OCI-LY7 (cell line): Measurements from ENCODE around the gene LARP7. TPM values are rescaled to one million over a fixed set of nuclear protein-coding genes. Genes with fewer than 3 reads are reported as not detected.

Experiments used
- BruUV-seq: library from RNA; stranded (reverse); fragments of 400-500 nt; replicated peaks from 2 replicates; lab custom pipeline; 2021; lab: Mats Ljungman, UMichigan
- CTCF ChIA-PET: fragments of 300-600 bp; sonication (Branson Sonifier 250); formaldehyde crosslinking; loops from one replicate; lab custom pipeline; 2022; ENCODE audit warnings: antibody characterized with exemption; ENCODE audit not compliant: unreplicated experiment; lab: Charles Lee
- POLR2A ChIA-PET: fragments of 300-600 bp; sonication (Branson Sonifier 250); formaldehyde crosslinking; loops from one replicate; lab custom pipeline; 2022; ENCODE audit warnings: antibody characterized with exemption; lab: Charles Lee
- DNase-seq: peaks from one replicate; pipeline ENCODE4 v3.0.0-alpha.2; 2015; ENCODE audit warnings: low spot score
- H2AFZ ChIP-seq: fragments of 200-600 bp; sonication (generic), shearing (Covaris generic); 2 replicates; pipeline ENCODE4 v1.6.1; 2014; ENCODE audit warnings: mild to moderate bottlenecking, antibody characterized with exemption, low read length, moderate library complexity
- H3K27ac ChIP-seq: fragments of 200-600 bp; sonication (generic); 2 replicates; pipeline ENCODE4 v1.5.1; 2014; ENCODE audit warnings: mixed run types, low read depth, mild to moderate bottlenecking, moderate library complexity, low read length, inconsistent platforms; ENCODE audit not compliant: poor library complexity, severe bottlenecking
- H3K36me3 ChIP-seq: fragments of 200-600 bp; sonication (generic); 2 replicates; pipeline ENCODE4 v1.6.1; 2014; ENCODE audit warnings: mild to moderate bottlenecking, antibody characterized with exemption, low read length, moderate library complexity, mixed read lengths; ENCODE audit not compliant: insufficient read depth
- H3K4me1 ChIP-seq: fragments of 200-600 bp; sonication (generic); 2 replicates; pipeline ENCODE4 v1.5.1; 2014; ENCODE audit warnings: mild to moderate bottlenecking, low read length; ENCODE audit not compliant: insufficient read depth, poor library complexity, severe bottlenecking
- H3K4me2 ChIP-seq: fragments of 200-600 bp; sonication (generic); 2 replicates; pipeline ENCODE4 v1.6.1; 2014; ENCODE audit warnings: mild to moderate bottlenecking, low read length
- H3K4me3 ChIP-seq: fragments of 200-600 bp; sonication (generic); 2 replicates; pipeline ENCODE4 v1.5.1; 2014; ENCODE audit warnings: mild to moderate bottlenecking, low read depth, low read length; ENCODE audit not compliant: poor library complexity, severe bottlenecking
- H3K79me2 ChIP-seq: fragments of 200-600 bp; sonication (generic); 2 replicates; pipeline ENCODE4 v1.6.1; 2016; ENCODE audit warnings: low read depth, mild to moderate bottlenecking, low read length, moderate library complexity, mixed read lengths; ENCODE audit not compliant: insufficient read depth
- H3K9me2 ChIP-seq: fragments of 200-600 bp; sonication (generic); 2 replicates; pipeline ENCODE4 v1.6.1; 2016; ENCODE audit warnings: mild to moderate bottlenecking, low read length, mixed read lengths; ENCODE audit not compliant: insufficient read depth
- H3K9me3 ChIP-seq: fragments of 200-600 bp; sonication (generic); 2 replicates; pipeline ENCODE4 v1.6.1; 2014; ENCODE audit warnings: mild to moderate bottlenecking, mixed run types, low read length, mixed read lengths
- H4K20me1 ChIP-seq: fragments of 200-600 bp; sonication (generic); 2 replicates; pipeline ENCODE4 v1.6.1; 2014; ENCODE audit warnings: mild to moderate bottlenecking, antibody characterized with exemption, low read length, moderate library complexity, mixed read lengths; ENCODE audit not compliant: insufficient read depth
- EZH2phosphoT487 ChIP-seq: fragments of 200-600 bp; sonication (generic); IDR thresholded peaks from 2 replicates; pipeline ENCODE4 v1.6.1; 2018; ENCODE audit warnings: low read depth, borderline replicate concordance, mild to moderate bottlenecking, mixed run types, antibody characterized with exemption, low read length, moderate library complexity, mixed read lengths
- intact Hi-C: fragments of 100-400 bp; cut with micrococcal nuclease; formaldehyde crosslinking; loops from one replicate; pipeline ENCODE4 v1.10.0; 2022; ENCODE audit not compliant: unreplicated experiment
- total RNA-seq, 2 experiments: library from RNA; depleted of rRNA in 1 of 2; stranded (reverse); fragments of >200 nt in 1 of 2; shearing (Covaris generic) in 1 of 2; gene quantifications; 2 replicates each; pipeline ENCODE4 v1.2.3, GENCODE V29; 2014 to 2022
- TF ChIP-seq, protein P1 (sequence below): fragments of 200-600 bp; sonication (generic); conservative IDR thresholded peaks from 2 replicates; pipeline ENCODE4 v1.5.1; 2014; ENCODE audit warnings: mild to moderate bottlenecking, antibody characterized with exemption, low read length, moderate library complexity, mixed read lengths

The LARP7 gene
- total RNA-seq, 2 experiments from 2014 or later = 35.0 to 53.9 TPM

DNA sequence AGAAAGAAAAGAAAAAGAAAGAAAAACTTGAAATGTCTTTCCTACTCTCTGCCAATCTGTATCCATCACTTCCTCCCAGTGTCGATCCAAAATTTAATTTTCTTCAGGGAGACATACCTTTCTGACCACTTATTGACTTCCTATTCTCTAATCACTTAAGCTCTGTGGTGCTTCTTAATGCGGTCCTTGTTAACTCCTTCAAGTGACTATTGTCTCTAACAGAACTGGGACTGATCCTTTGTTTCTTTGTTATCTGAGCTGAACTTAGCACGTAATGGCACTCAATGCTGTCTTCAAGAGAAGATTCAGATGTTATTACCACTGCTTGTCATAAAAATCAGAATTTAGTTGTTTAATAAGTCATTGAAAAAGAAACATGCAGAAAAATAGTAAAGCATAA lies 31.2 kb downstream of the LARP7 start:
- TF ChIP-seq, protein P1, sequence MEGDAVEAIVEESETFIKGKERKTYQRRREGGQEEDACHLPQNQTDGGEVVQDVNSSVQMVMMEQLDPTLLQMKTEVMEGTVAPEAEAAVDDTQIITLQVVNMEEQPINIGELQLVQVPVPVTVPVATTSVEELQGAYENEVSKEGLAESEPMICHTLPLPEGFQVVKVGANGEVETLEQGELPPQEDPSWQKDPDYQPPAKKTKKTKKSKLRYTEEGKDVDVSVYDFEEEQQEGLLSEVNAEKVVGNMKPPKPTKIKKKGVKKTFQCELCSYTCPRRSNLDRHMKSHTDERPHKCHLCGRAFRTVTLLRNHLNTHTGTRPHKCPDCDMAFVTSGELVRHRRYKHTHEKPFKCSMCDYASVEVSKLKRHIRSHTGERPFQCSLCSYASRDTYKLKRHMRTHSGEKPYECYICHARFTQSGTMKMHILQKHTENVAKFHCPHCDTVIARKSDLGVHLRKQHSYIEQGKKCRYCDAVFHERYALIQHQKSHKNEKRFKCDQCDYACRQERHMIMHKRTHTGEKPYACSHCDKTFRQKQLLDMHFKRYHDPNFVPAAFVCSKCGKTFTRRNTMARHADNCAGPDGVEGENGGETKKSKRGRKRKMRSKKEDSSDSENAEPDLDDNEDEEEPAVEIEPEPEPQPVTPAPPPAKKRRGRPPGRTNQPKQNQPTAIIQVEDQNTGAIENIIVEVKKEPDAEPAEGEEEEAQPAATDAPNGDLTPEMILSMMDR = no peak
- TF ChIP-seq EZH2phosphoT487 = no peak
- DNase-seq = no peak
- Histone ChIP-seq H4K20me1 (no peaks in the 10 kb centered on the region), H3K4me1 (no peaks in the 10 kb centered on the region), H3K9me2 (no peaks in the 10 kb centered on the region), H2AFZ (no peak overlapping the region), H3K4me3 (no peak overlapping the region), H3K27ac (no peak overlapping the region), H3K4me2 (no peak overlapping the region), H3K79me2 (no peaks in the 10 kb centered on the region), H3K9me3 (no peaks in the 10 kb centered on the region), H3K36me3 (no peaks in the 10 kb centered on the region)
- BruUV-seq = no TSS peak
- intact Hi-C loops = no loop called here
- CTCF ChIA-PET = no interaction called here
- POLR2A ChIA-PET = interaction anchor here (0.5 kb wide), 1 partner anchor 71 kb away, joined by 3 read pairs; no protein-coding TSS in a partner anchor

DNA sequence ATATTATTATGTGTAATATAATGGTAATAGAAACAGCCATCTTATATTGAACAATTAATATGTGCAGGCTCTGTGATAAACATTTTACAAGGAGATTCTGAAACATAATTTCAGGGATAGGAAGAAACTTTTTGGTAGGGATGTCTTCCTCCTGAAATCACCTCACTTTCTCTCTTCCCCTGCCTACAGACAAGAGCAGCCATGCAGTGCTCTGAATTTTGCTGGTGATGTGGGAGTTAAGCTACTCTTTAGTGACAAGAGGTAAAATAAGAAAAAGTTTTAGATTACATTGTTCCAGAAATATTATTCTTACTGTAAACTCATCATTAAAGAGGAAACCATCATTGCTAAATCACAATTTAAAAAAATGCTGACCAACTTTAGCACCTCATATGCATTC lies 36.1 kb downstream of the LARP7 start:
- CTCF ChIA-PET = no interaction called here
- intact Hi-C loops = no loop called here
- POLR2A ChIA-PET = interaction anchor here (0.8 to 1.1 kb wide), 2 partner anchors 18 to 25 kb away, joined by 3 to 4 read pairs; no protein-coding TSS in a partner anchor

DNA sequence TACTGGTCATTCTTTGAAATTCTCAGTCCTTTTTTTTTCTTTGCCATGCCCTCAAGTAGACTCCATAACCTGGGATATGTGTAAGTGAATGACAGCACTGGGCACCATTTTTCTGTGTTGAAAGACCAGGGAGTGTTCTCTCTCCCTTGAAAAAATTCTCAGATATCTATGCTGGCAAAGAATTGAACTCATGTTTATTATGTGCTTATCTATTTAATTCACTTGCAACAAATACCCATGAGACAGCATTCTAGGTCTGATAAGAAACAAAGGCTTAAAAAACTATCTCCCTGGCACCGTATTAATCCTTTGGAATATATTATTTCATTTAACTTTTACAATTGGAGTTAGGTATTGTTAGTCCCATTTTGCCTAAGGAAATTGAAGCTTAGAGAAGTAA lies 36.7 kb downstream of the LARP7 start:
- Histone ChIP-seq H3K27ac (no peak overlapping the region), H2AFZ (no peak overlapping the region), H3K4me2 (no peak overlapping the region), H3K9me3 (no peaks in the 10 kb centered on the region), H4K20me1 (no peaks in the 10 kb centered on the region), H3K9me2 (no peaks in the 10 kb centered on the region), H3K36me3 (no peaks in the 10 kb centered on the region), H3K79me2 (no peaks in the 10 kb centered on the region), H3K4me3 (no peak overlapping the region), H3K4me1 (no peaks in the 10 kb centered on the region)
- ChIA-PET POLR2A (no interaction called here), CTCF (no interaction called here)
- TF ChIP-seq, protein P1 = no peak
- no peak for TF ChIP-seq EZH2phosphoT487
- intact Hi-C loops = no loop called here
- DNase-seq = no peak
- no TSS peak for BruUV-seq

More for the DNA sequence above, 36.1 kb downstream of the LARP7 start:
- H3K79me2 ChIP-seq = no peaks in the 10 kb centered on the region
- H3K9me3 ChIP-seq = no peaks in the 10 kb centered on the region
- H2AFZ ChIP-seq = no peak overlapping the region
- no peaks in the 10 kb centered on the region for H4K20me1 ChIP-seq
- no peaks in the 10 kb centered on the region for H3K9me2 ChIP-seq
- H3K27ac ChIP-seq = no peak overlapping the region
- H3K4me3 ChIP-seq = no peak overlapping the region
- no peaks in the 10 kb centered on the region for H3K36me3 ChIP-seq
- no peaks in the 10 kb centered on the region for H3K4me1 ChIP-seq
- H3K4me2 ChIP-seq = no peak overlapping the region
- no TSS peak for BruUV-seq
- TF ChIP-seq, protein P1 = no peak
- no peak for TF ChIP-seq EZH2phosphoT487
- no peak for DNase-seq
